A549 treated with RU486 at 1 μM for 4 hours (cell line): Measurements from ENCODE around the gene CAVIN1. TPM values are rescaled to one million over a fixed set of nuclear protein-coding genes. Genes with fewer than 3 reads are reported as not detected.

Experiments used
- total RNA-seq: library from RNA; stranded (reverse); fragments of 200-300 nt; extraction: Qiagen RNA extraction; gene quantifications from 5 replicates; pipeline ENCODE4 v1.2.3, GENCODE V29; 2022; ENCODE audit warnings: low read depth

The CAVIN1 gene
- 414 to 491 TPM (median 479 TPM) in 5 replicates for total RNA-seq

GRCh38 chr17:42422958-42423712 lies at the start of gene CAVIN1:
Gene CAVIN1, minus strand, starts transcription at chr17:42423256. Its CDS starts 159 bp downstream, at chr17:42423097.

GRCh38 chr17:42458497-42459255 lies 35.6 kb upstream of the CAVIN1 start, which contains the start of gene ATP6V0A1:
Gene ATP6V0A1, plus strand, starts transcription at chr17:42458878. Its CDS starts 2,017 bp downstream, at chr17:42460895.

GRCh38 chr17:42388381-42389134 lies 34.5 kb downstream of the CAVIN1 start, which contains the start of gene STAT3:
Gene STAT3, minus strand, starts transcription at chr17:42388442. Its CDS starts 39,926 bp downstream, at chr17:42348516.

Other genes starting within 250 kb of the CAVIN1 start
- 0.24 to 0.65 TPM (median 0.42 TPM) in 5 replicates for gene KCNH4, start 242.1 kb downstream of the CAVIN1 start, total RNA-seq
- 0.34 TPM in 1 of 5 replicates, not detected in the others for gene HCRT, start 237.8 kb downstream of the CAVIN1 start, total RNA-seq
- gene GHDC, start 228.8 kb downstream of the CAVIN1 start, total RNA-seq: 15.2 to 22.6 TPM (median 19.1 TPM) in 5 replicates
- 21.0 to 28.8 TPM (median 26.4 TPM) in 5 replicates for gene STAT5B, start 146.9 kb downstream of the CAVIN1 start, total RNA-seq
- 4.7 to 7.6 TPM (median 5.6 TPM) in 5 replicates for gene STAT5A, start 134.8 kb downstream of the CAVIN1 start, total RNA-seq
- gene STAT3, start 34.8 kb downstream of the CAVIN1 start, total RNA-seq: 75.3 to 78.0 TPM (median 76.5 TPM) in 5 replicates
- 35.1 to 45.6 TPM (median 43.9 TPM) in 5 replicates for gene ATP6V0A1, start 35.6 kb upstream of the CAVIN1 start, total RNA-seq
- gene NAGLU, start 113.0 kb upstream of the CAVIN1 start, total RNA-seq: 30.6 to 51.3 TPM (median 42.9 TPM) in 5 replicates
- gene HSD17B1, start 129.7 kb upstream of the CAVIN1 start, total RNA-seq: 0.74 to 1.6 TPM (median 1.2 TPM) in 5 replicates
- 103 to 140 TPM (median 121 TPM) in 5 replicates for gene COASY, start 138.9 kb upstream of the CAVIN1 start, total RNA-seq
- 52.8 to 64.7 TPM (median 57.9 TPM) in 5 replicates for gene MLX, start 143.8 kb upstream of the CAVIN1 start, total RNA-seq
- gene PSMC3IP, start 154.5 kb upstream of the CAVIN1 start, total RNA-seq: 34.1 to 40.6 TPM (median 38.3 TPM) in 5 replicates
- gene RETREG3, start 186.1 kb upstream of the CAVIN1 start, total RNA-seq: 26.5 to 30.0 TPM (median 28.4 TPM) in 5 replicates
- gene TUBG1, start 186.4 kb upstream of the CAVIN1 start, total RNA-seq: 139 to 156 TPM (median 151 TPM) in 5 replicates
- gene TUBG2, start 236.0 kb upstream of the CAVIN1 start, total RNA-seq: 16.9 to 25.5 TPM (median 22.6 TPM) in 5 replicates